IMR-90 (cell line): Measurements from ENCODE around the gene MCM8. TPM values are rescaled to one million over a fixed set of nuclear protein-coding genes. Genes with fewer than 3 reads are reported as not detected.
"Not testable (repeated sequence)": the region's sequence is repeated elsewhere in the genome, so short reads cannot be mapped to it uniquely, and the experiment has no call there.

Source experiments
- ATAC-seq: fragments of 200-7000 bp; cut with Tn5 transposase; 2 replicates; pipeline ENCODE4 v1.9.1; 2020; ENCODE audit warnings: low read depth, mild to moderate bottlenecking, moderate library complexity
- BruUV-seq: library from RNA; stranded (reverse); fragments of 400-500 nt; replicated peaks from 2 replicates; lab custom pipeline; 2021; lab: Mats Ljungman, UMichigan
- CTCF ChIA-PET: fragments of 300-600 bp; formaldehyde crosslinking; extraction: SDS; loops from one replicate; lab custom pipeline; 2021; ENCODE audit warnings: antibody characterized with exemption; lab: Yijun Ruan, JAX
- POLR2A ChIA-PET: fragments of 300-600 bp; sonication (Branson Sonifier 250); formaldehyde crosslinking; loops from one replicate; lab custom pipeline; 2022; ENCODE audit warnings: antibody characterized with exemption; ENCODE audit not compliant: unreplicated experiment; lab: Charles Lee
- DNase-seq: peaks from one replicate; pipeline ENCODE4 v3.0.0; 2013
- H2AFZ ChIP-seq: replicated peaks from 2 replicates; pipeline ENCODE3; 2013; ENCODE audit warnings: low read length, mild to moderate bottlenecking; ENCODE audit not compliant: poor library complexity
- H2AK5ac ChIP-seq: 2 replicates; pipeline ENCODE4 v1.6.1; 2013; ENCODE audit warnings: low read depth, low read length, inconsistent platforms
- H2AK9ac ChIP-seq: replicated peaks from 2 replicates; pipeline ENCODE3; 2013; ENCODE audit warnings: mild to moderate bottlenecking, low read depth, low read length, moderate library complexity; ENCODE audit not compliant: poor library complexity
- H2BK120ac ChIP-seq: 2 replicates; pipeline ENCODE4 v1.6.1; 2013; ENCODE audit warnings: low read depth, low read length, inconsistent platforms
- H2BK15ac ChIP-seq: 3 replicates; pipeline ENCODE4 v1.6.1; 2013; ENCODE audit warnings: low read depth, low read length, inconsistent platforms
- H2BK20ac ChIP-seq: 2 replicates; pipeline ENCODE4 v1.6.1; 2013; ENCODE audit warnings: low read depth, mild to moderate bottlenecking, inconsistent platforms, low read length, moderate library complexity
- H2BK5ac ChIP-seq: 2 replicates; pipeline ENCODE4 v1.6.1; 2013; ENCODE audit warnings: mild to moderate bottlenecking, low read depth, low read length, inconsistent platforms; ENCODE audit not compliant: poor library complexity, severe bottlenecking
- H3K14ac ChIP-seq: replicated peaks from 2 replicates; pipeline ENCODE4 v1.6.1; 2013; ENCODE audit warnings: low read depth, low read length, inconsistent platforms
- H3K18ac ChIP-seq: 2 replicates; pipeline ENCODE4 v1.6.1; 2013; ENCODE audit warnings: low read depth, low read length, control low read depth
- H3K23ac ChIP-seq: 2 replicates; pipeline ENCODE4 v1.6.1; 2013; ENCODE audit warnings: low read depth, low read length, inconsistent platforms
- H3K27ac ChIP-seq: 2 replicates; pipeline ENCODE4 v1.5.1; 2013; ENCODE audit warnings: mild to moderate bottlenecking, control low read depth, low read length; ENCODE audit not compliant: insufficient read depth
- H3K27me3 ChIP-seq: 2 replicates; pipeline ENCODE4 v1.6.1; 2013; ENCODE audit warnings: low read length; ENCODE audit not compliant: control insufficient read depth, insufficient read depth
- H3K36me3 ChIP-seq: 2 replicates; pipeline ENCODE4 v1.6.1; 2013; ENCODE audit warnings: low read length, mixed read lengths; ENCODE audit not compliant: control insufficient read depth, insufficient read depth
- H3K4ac ChIP-seq: 2 replicates; pipeline ENCODE4 v1.6.1; 2013; ENCODE audit warnings: low read depth, low read length, inconsistent platforms
- H3K4me1 ChIP-seq: 2 replicates; pipeline ENCODE4 v1.6.1; 2013; ENCODE audit warnings: low read length, mixed read lengths; ENCODE audit not compliant: control insufficient read depth, insufficient read depth
- H3K4me2 ChIP-seq: 2 replicates; pipeline ENCODE4 v1.6.1; 2013; ENCODE audit warnings: low read depth, mild to moderate bottlenecking, control low read depth, low read length, moderate library complexity
- H3K4me3 ChIP-seq: 2 replicates; pipeline ENCODE4 v1.5.1; 2013; ENCODE audit warnings: low read depth, mild to moderate bottlenecking, control low read depth, low read length, moderate library complexity; ENCODE audit not compliant: insufficient read depth
- H3K56ac ChIP-seq: 2 replicates; pipeline ENCODE4 v1.6.1; 2013; ENCODE audit warnings: low read length, inconsistent platforms; ENCODE audit not compliant: insufficient read depth; ENCODE audit errors: extremely low read depth
- H3K79me1 ChIP-seq, 2 experiments: 2 replicates each; pipeline ENCODE4 v1.6.1; 2013; ENCODE audit warnings: low read length in 2 of 2, inconsistent platforms in 1 of 2, low read depth in 1 of 2
- H3K9ac ChIP-seq: 2 replicates; pipeline ENCODE4 v1.6.1; 2013; ENCODE audit warnings: low read depth, low read length, control low read depth
- H3K9me1 ChIP-seq: 2 replicates; pipeline ENCODE4 v1.6.1; 2013; ENCODE audit warnings: low read length, inconsistent platforms; ENCODE audit not compliant: insufficient read depth
- H3K9me3 ChIP-seq: 2 replicates; pipeline ENCODE4 v1.6.1; 2013; ENCODE audit warnings: low read length; ENCODE audit not compliant: control insufficient read depth, insufficient read depth
- H4K20me1 ChIP-seq: 2 replicates; pipeline ENCODE4 v1.6.1; 2013; ENCODE audit warnings: low read length, inconsistent platforms; ENCODE audit not compliant: insufficient read depth
- H4K5ac ChIP-seq: 2 replicates; pipeline ENCODE4 v1.6.1; 2013; ENCODE audit warnings: mild to moderate bottlenecking, low read depth, low read length, control low read depth
- H4K8ac ChIP-seq, 2 experiments: 2 replicates each; pipeline ENCODE4 v1.6.1; 2013; ENCODE audit warnings: low read depth in 2 of 2, low read length in 2 of 2, control low read depth in 1 of 2, inconsistent platforms in 1 of 2
- H4K91ac ChIP-seq: 2 replicates; pipeline ENCODE4 v1.6.1; 2013; ENCODE audit warnings: low read depth, low read length, inconsistent platforms; ENCODE audit not compliant: insufficient read depth
- CEBPB ChIP-seq: IDR thresholded peaks from 2 replicates; pipeline ENCODE4 v1.6.1; 2012; ENCODE audit warnings: low read depth, low read length, improper control_type of control experiment
- CHD1 ChIP-seq: IDR thresholded peaks from 2 replicates; pipeline ENCODE4 v1.6.1; 2012; ENCODE audit warnings: low read depth, low read length, improper control_type of control experiment
- MXI1 ChIP-seq: IDR thresholded peaks from 2 replicates; pipeline ENCODE4 v1.6.1; 2012; ENCODE audit warnings: low read depth, mild to moderate bottlenecking, low read length, moderate library complexity, borderline replicate concordance
- NFE2L2 ChIP-seq: fragments of 150-350 bp; IDR thresholded peaks from 2 replicates; pipeline ENCODE4 v1.6.1; 2016; ENCODE audit warnings: low read depth, mild to moderate bottlenecking, low read length
- RAD21 ChIP-seq: IDR thresholded peaks from 2 replicates; pipeline ENCODE4 v1.6.1; 2012; ENCODE audit warnings: low read length, improper control_type of control experiment
- RCOR1 ChIP-seq: IDR thresholded peaks from 2 replicates; pipeline ENCODE4 v1.6.1; 2012; ENCODE audit warnings: mild to moderate bottlenecking, low read length, improper control_type of control experiment; ENCODE audit not compliant: insufficient replicate concordance
- WGBS, 2 experiments: methylation state at CpG; one replicate each; pipeline versions ENCODE4 v1.1.5 to v1.1.7; 2013; ENCODE audit warnings: missing lambda C conversion rate in 2 of 2; ENCODE audit not compliant: insufficient read length in 1 of 2; ENCODE audit errors: extremely low coverage in 2 of 2; 5-methylcytosine and 5-hydroxymethylcytosine counted together
- dilution Hi-C: fragments of 300-500 bp; cut with HindIII; formaldehyde crosslinking; loops from one replicate; pipeline ENCODE4 v1.14.3; 2018; ENCODE audit warnings: low sequenced_read_pairs; ENCODE audit not compliant: unreplicated experiment
- in situ Hi-C: fragments of 300-500 bp; cut with MboI; formaldehyde crosslinking; loops from 3 replicates; pipeline ENCODE4 v1.14.3; 2019; ENCODE audit warnings: low sequenced_read_pairs, inconsistent platforms, mixed read lengths
- intact Hi-C: fragments of 100-400 bp; cut with micrococcal nuclease; formaldehyde crosslinking; loops from 2 replicates; pipeline ENCODE4 v1.10.0; 2022
- polyA plus RNA-seq, 3 experiments: library from polyadenylated mRNA; depleted of rRNA; stranded (reverse); fragments of >200 nt; gene quantifications; 2 replicates each; pipeline ENCODE4 v1.2.3, GENCODE V29; 2012; ENCODE audit warnings: low replicate concordance in 1 of 3
- total RNA-seq: library from RNA; depleted of rRNA; stranded (reverse); fragments of >200 nt; gene quantifications from 2 replicates; pipeline ENCODE4 v1.2.3, GENCODE V29; 2012

The MCM8 gene
- total and polyA plus RNA-seq, 2 of the 4 experiments (the other 2 are of a cell fraction) = 4.2 to 11.5 TPM

DNA sequence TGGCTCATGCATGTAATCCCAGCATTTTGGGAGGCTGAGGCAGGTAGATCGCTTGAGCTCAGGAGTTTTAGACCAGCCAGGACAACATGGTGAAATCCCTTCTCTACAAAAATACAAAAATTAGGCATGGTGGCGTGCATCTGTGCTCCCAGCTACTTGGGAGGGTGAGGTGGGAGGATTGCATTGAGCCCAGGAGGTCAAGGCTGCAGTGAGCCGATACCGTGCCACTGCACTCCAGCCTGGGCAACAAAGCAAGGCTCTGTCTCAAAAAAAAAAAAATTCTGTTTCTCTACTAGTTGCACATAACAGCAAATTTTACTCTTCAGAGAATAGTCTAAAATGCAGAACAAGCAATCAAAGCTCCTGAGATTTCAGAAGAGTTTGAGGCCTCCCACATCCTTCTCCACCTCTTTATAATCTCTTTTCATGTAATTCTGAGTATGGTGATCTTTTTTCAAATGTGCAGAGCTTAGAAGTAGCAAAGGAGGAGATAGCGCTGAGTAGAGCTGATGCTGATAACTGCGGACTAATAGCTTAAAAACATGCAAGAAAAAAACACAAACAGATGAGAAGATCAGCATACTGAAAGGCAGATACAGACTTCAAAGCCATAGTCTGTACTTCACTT lies 80.1 kb downstream of the MCM8 start:
- CTCF ChIA-PET = interaction anchor here (0.6 kb wide), 2 partner anchors 43 to 1086 kb away, joined by 5 to 8 read pairs; no protein-coding TSS in a partner anchor
- no peak for DNase-seq
- Histone ChIP-seq H3K23ac (no peak overlapping the region), H2BK20ac (no peak overlapping the region), H3K4me1 (peaks cover 6% of the 10 kb centered on the region), H4K8ac (no peak overlapping the region), H3K18ac (no peak overlapping the region), H2BK120ac (no peak overlapping the region), H2BK5ac (no peak overlapping the region), H3K27ac (no peak overlapping the region), H3K14ac (no peak overlapping the region), H4K5ac (no peak overlapping the region), H3K9me1 (peaks cover 17% of the 10 kb centered on the region), H4K91ac (no peak overlapping the region), H4K20me1 (peaks cover 12% of the 10 kb centered on the region; the same call in 1 of the 2 replicates), H3K56ac (no peak overlapping the region), H3K27me3 (no peaks in the 10 kb centered on the region), H3K4me2 (no peak overlapping the region), H3K4ac (no peak overlapping the region), H2AFZ (no peak overlapping the region), H2AK5ac (no peak overlapping the region), H3K9ac (no peak overlapping the region), H3K79me1 (peaks cover 30 to 56% of the 10 kb centered on the region in 2 experiments), H2BK15ac (no peak overlapping the region), H3K9me3 (no peaks in the 10 kb centered on the region), H3K4me3 (no peak overlapping the region), H2AK9ac (no peak overlapping the region), H3K36me3 (peaks cover 12% of the 10 kb centered on the region)
- no peak for TF ChIP-seq RCOR1
- TF ChIP-seq CEBPB = no peak
- TF ChIP-seq CHD1 = no peak
- TF ChIP-seq NFE2L2 = no peak
- TF ChIP-seq MXI1 = no peak
- no peak for TF ChIP-seq RAD21
- BruUV-seq = no TSS peak
- in situ Hi-C loops (no loop called here), dilution Hi-C loops (no loop called here), intact Hi-C loops (no loop called here)
- POLR2A ChIA-PET = no interaction called here
- ATAC-seq = no peak
- WGBS, 2 experiments = no CpG with 5 or more reads among the region's 6 CpGs

DNA sequence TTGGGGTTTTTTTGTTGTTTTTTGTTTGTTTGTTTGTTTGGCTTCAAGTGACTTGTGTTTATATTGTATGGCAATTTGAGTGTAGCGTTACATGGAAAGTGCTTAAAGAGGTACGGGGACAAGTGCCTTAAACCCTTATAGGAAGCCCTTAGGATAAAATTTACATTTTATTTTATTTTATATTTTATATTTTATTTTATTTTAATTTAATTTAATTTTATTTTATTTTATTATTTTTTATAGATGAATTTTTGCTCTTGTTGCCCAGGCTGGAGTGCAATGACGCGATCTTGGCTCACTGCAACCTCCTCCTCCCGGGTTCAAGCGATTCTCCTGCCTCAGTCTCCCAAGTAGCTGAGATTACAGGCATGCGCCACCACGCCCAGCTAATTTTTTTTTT lies 82.5 kb downstream of the MCM8 start:
- H3K18ac ChIP-seq, H2BK5ac ChIP-seq, H3K27ac ChIP-seq, intact Hi-C loops, H3K4me2 ChIP-seq, H4K91ac ChIP-seq, H3K23ac ChIP-seq, BruUV-seq, in situ Hi-C loops, H2BK120ac ChIP-seq, H2BK15ac ChIP-seq, H2AK9ac ChIP-seq, CTCF ChIA-PET, H3K9ac ChIP-seq, H3K4ac ChIP-seq, H4K8ac ChIP-seq, H3K56ac ChIP-seq, H3K9me3 ChIP-seq, H3K14ac ChIP-seq, POLR2A ChIA-PET, H4K20me1 ChIP-seq, H3K4me1 ChIP-seq, H3K4me3 ChIP-seq, H2BK20ac ChIP-seq, H4K5ac ChIP-seq, DNase-seq, H2AFZ ChIP-seq, dilution Hi-C loops, ATAC-seq, H3K27me3 ChIP-seq, H2AK5ac ChIP-seq: not testable (repeated sequence)
- no CpG with 5 or more reads among the region's 8 CpGs for WGBS, 2 experiments
- Histone ChIP-seq H3K36me3 (peaks cover 23% of the 10 kb centered on the region), H3K79me1 (peaks cover 26 to 46% of the 10 kb centered on the region in 2 experiments), H3K9me1 (peaks cover 17% of the 10 kb centered on the region)
